Endothelial cell of umbilical vein (primary cell): ENCODE results near the gene UTRN. TPM values are rescaled to one million over a fixed set of nuclear protein-coding genes. Genes with fewer than 3 reads are reported as not detected.

Source experiments
- BruUV-seq: library from RNA; stranded (reverse); fragments of 400-500 nt; replicated peaks from 2 replicates; lab custom pipeline; 2021; lab: Mats Ljungman, UMichigan
- CTCF ChIA-PET: fragments of 300-600, 350-600 bp; sonication (Branson Sonifier 250); formaldehyde crosslinking; loops from one replicate; lab custom pipeline; 2021; ENCODE audit warnings: antibody characterized with exemption, inconsistent platforms; lab: Charles Lee
- POLR2A ChIA-PET: fragments of 300-600, 350-600 bp; sonication (Branson Sonifier 250); formaldehyde crosslinking; loops from one replicate; lab custom pipeline; 2021; ENCODE audit warnings: antibody characterized with exemption, inconsistent platforms; lab: Charles Lee
- DNase-seq: peaks from one replicate; pipeline ENCODE4 v3.0.0-alpha.2; 2011; ENCODE audit warnings: low read depth, low spot score
- FAIRE-seq: peaks from 2 replicates; lab custom pipeline; 2011; peaks lifted over from hg19 to GRCh38; lab: Jason Lieb, UNC
- H2AFZ ChIP-seq: 2 replicates; pipeline ENCODE4 v1.6.0; 2012; ENCODE audit warnings: low read depth, low read length, control low read depth, inconsistent platforms
- H3K27ac ChIP-seq: 2 replicates; pipeline ENCODE4 v1.5.1; 2011; ENCODE audit warnings: low read depth, mild to moderate bottlenecking, control low read depth, low read length, moderate library complexity; ENCODE audit not compliant: insufficient read depth
- H3K27me3 ChIP-seq, 2 experiments: 2 replicates each; pipeline versions ENCODE4 v1.6.0 to v1.6.1; 2011; ENCODE audit warnings: low read length in 2 of 2, mixed read lengths in 1 of 2; ENCODE audit not compliant: control insufficient read depth in 2 of 2, insufficient read depth in 2 of 2
- H3K36me3 ChIP-seq, 2 experiments: 2 replicates in 1 of 2; 3 replicates in 1 of 2; pipeline ENCODE4 v1.5.1; 2011; ENCODE audit warnings: low read length in 2 of 2, mild to moderate bottlenecking in 1 of 2, moderate library complexity in 1 of 2; ENCODE audit not compliant: control insufficient read depth in 2 of 2, insufficient read depth in 2 of 2; ENCODE audit errors: extremely low read depth in 1 of 2
- H3K4me1 ChIP-seq: 3 replicates; pipeline ENCODE4 v1.5.1; 2011; ENCODE audit warnings: mild to moderate bottlenecking, low read length; ENCODE audit not compliant: control insufficient read depth, insufficient read depth; ENCODE audit errors: extremely low read depth
- H3K4me2 ChIP-seq: 2 replicates; pipeline ENCODE4 v1.6.1; 2011; ENCODE audit warnings: low read length, control low read depth, mixed read lengths; ENCODE audit not compliant: insufficient read depth
- H3K4me3 ChIP-seq, 3 experiments: fragments of 200-600 bp in 1 of 3; sonication (generic), shearing (Covaris generic) in 1 of 3; replicated peaks in 1 of 3; 2 replicates each; pipeline ENCODE4 v1.5.1; 2011 to 2016; ENCODE audit warnings: control low read depth in 3 of 3, low read length in 3 of 3, mild to moderate bottlenecking in 2 of 3, inconsistent platforms in 1 of 3, low read depth in 1 of 3, moderate library complexity in 1 of 3; ENCODE audit not compliant: insufficient read depth in 1 of 3
- H3K79me2 ChIP-seq: 2 replicates; pipeline ENCODE4 v1.6.0; 2012; ENCODE audit warnings: low read length, inconsistent platforms; ENCODE audit not compliant: control insufficient read depth, insufficient read depth
- H3K9ac ChIP-seq: replicated peaks from 2 replicates; pipeline ENCODE3; 2011; ENCODE audit warnings: low read length, control low read depth; ENCODE audit not compliant: insufficient read depth; ENCODE audit errors: extremely low read depth
- H3K9me1 ChIP-seq: replicated peaks from 3 replicates; pipeline ENCODE4 v1.6.0; 2011; ENCODE audit warnings: mild to moderate bottlenecking, low read length; ENCODE audit not compliant: control insufficient read depth, insufficient read depth; ENCODE audit errors: extremely low read depth
- H3K9me3 ChIP-seq: replicated peaks from 2 replicates; pipeline ENCODE4 v1.5.1; 2012; ENCODE audit warnings: low read length, inconsistent platforms; ENCODE audit not compliant: control insufficient read depth, insufficient read depth
- H4K20me1 ChIP-seq: replicated peaks from 2 replicates; pipeline ENCODE3; 2011; ENCODE audit warnings: mild to moderate bottlenecking, low read length; ENCODE audit not compliant: control insufficient read depth, insufficient read depth; ENCODE audit errors: extremely low read depth
- CTCF ChIP-seq, 2 donors: IDR thresholded peaks; 1 replicate in 1 of 2; 2 replicates in 1 of 2; pipeline ENCODE4 v1.5.1; 2011; ENCODE audit warnings: low read length in 2 of 2, mild to moderate bottlenecking in 2 of 2, moderate library complexity in 2 of 2, control low read depth in 1 of 2, inconsistent platforms in 1 of 2, low read depth in 1 of 2; ENCODE audit not compliant: insufficient read depth in 1 of 2; ENCODE audit errors: extremely low read depth in 1 of 2
- EZH2 ChIP-seq: IDR thresholded peaks from 2 replicates; pipeline ENCODE4 v1.6.1; 2012; ENCODE audit warnings: borderline replicate concordance, low read depth, mild to moderate bottlenecking, moderate library complexity, low read length, inconsistent platforms; ENCODE audit not compliant: severe bottlenecking
- FOS ChIP-seq: IDR thresholded peaks from 2 replicates; pipeline ENCODE4 v1.6.1; 2011; ENCODE audit warnings: mild to moderate bottlenecking, low read length, moderate library complexity, borderline replicate concordance; ENCODE audit not compliant: insufficient read depth
- GATA2 ChIP-seq: IDR thresholded peaks from 2 replicates; pipeline ENCODE4 v1.7.0; 2011; ENCODE audit warnings: low read depth, mild to moderate bottlenecking, moderate library complexity, mixed read lengths, low read length; ENCODE audit not compliant: insufficient read length, insufficient read depth
- JUN ChIP-seq: IDR thresholded peaks from 2 replicates; pipeline ENCODE4 v1.6.1; 2011; ENCODE audit warnings: borderline replicate concordance, low read depth; ENCODE audit not compliant: insufficient read length, insufficient read depth
- MAX ChIP-seq: IDR thresholded peaks from 2 replicates; pipeline ENCODE4 v1.6.1; 2011; ENCODE audit not compliant: insufficient read depth, insufficient read length
- MYC ChIP-seq: IDR thresholded peaks from one replicate; pipeline ENCODE4 v1.6.1; 2011; ENCODE audit warnings: mild to moderate bottlenecking, low read depth, low read length
- POLR2A ChIP-seq: IDR thresholded peaks from 2 replicates; pipeline ENCODE4 v1.6.1; 2012; ENCODE audit warnings: low read depth, mild to moderate bottlenecking, control low read depth, low read length
- POLR2AphosphoS5 ChIP-seq: IDR thresholded peaks from 2 replicates; pipeline ENCODE4 v1.6.1; 2012; ENCODE audit warnings: low read depth, mild to moderate bottlenecking, control low read depth, low read length, moderate library complexity; ENCODE audit not compliant: insufficient read depth
- dilution Hi-C: fragments of 300-500 bp; cut with MboI; formaldehyde crosslinking; loops from one replicate; pipeline ENCODE4 v1.15.0; 2019; ENCODE audit warnings: low sequenced_read_pairs; ENCODE audit not compliant: extremely low pct_ligation_motif_present
- intact Hi-C: fragments of 100-400 bp; cut with micrococcal nuclease; formaldehyde crosslinking; loops from one replicate; pipeline ENCODE4 v1.10.0; 2022
- polyA plus RNA-seq, 4 experiments: library from polyadenylated mRNA; depleted of rRNA in 3 of 4; stranded (reverse) in 3 of 4; unstranded in 1 of 4; fragments of >200 nt; gene quantifications; 2 replicates each; pipeline versions ENCODE4 v1.2.1 to v1.2.3, GENCODE V29; 2011 to 2012; ENCODE audit warnings: missing spikeins in 1 of 4
- total RNA-seq: library from RNA; stranded (reverse); gene quantifications from 2 replicates; pipeline ENCODE4 v1.2.3, GENCODE V29; 2021

UTRN gene
- total and polyA plus RNA-seq, 2 donors (not counting 3 experiments of a cell fraction or from before 2014, with no cell fraction given) = 37.4 to 224 TPM

GRCh38 chr6:144248003-144248402 lies 37.1 kb upstream of the UTRN start:
- no peaks in the 10 kb centered on the region for H3K79me2 ChIP-seq
- H4K20me1 ChIP-seq = no peaks in the 10 kb centered on the region
- no peaks in the 10 kb centered on the region for H3K9me1 ChIP-seq
- H3K27ac ChIP-seq = no peak overlapping the region
- no peak for TF ChIP-seq MAX
- TF ChIP-seq MYC = no peak
- no peak for TF ChIP-seq JUN
- no peak for TF ChIP-seq GATA2
- TF ChIP-seq POLR2AphosphoS5 = no peak
- TF ChIP-seq CTCF (IDR thresholded peaks at IDR 0.05; ENCODE audit: extremely low read depth in 1 of 2, insufficient read depth in 1 of 2, low read depth in 1 of 2, low read length in 2 of 2) = no peak
- TF ChIP-seq FOS = no peak
- no peak for TF ChIP-seq POLR2A
- no peak for TF ChIP-seq EZH2
- DNase-seq (no peak), FAIRE-seq (no peak)
- H3K4me3 ChIP-seq = no peak overlapping the region
- dilution Hi-C loops = no loop called here
- H3K4me1 ChIP-seq = no peaks in the 10 kb centered on the region
- intact Hi-C loops = no loop called here
- H3K9me3 ChIP-seq = no peaks in the 10 kb centered on the region
- ChIA-PET POLR2A (no interaction called here), CTCF (interaction anchor here (1.1 kb wide), 1 partner anchor 15 kb away, joined by 5 read pairs; no protein-coding TSS in a partner anchor)
- no peak overlapping the region for H3K9ac ChIP-seq
- H3K27me3 ChIP-seq = peaks cover 0 to 3% of the 10 kb centered on the region in 2 experiments
- no peak overlapping the region for H3K4me2 ChIP-seq
- no peak overlapping the region for H2AFZ ChIP-seq
- H3K36me3 ChIP-seq = no peaks in the 10 kb centered on the region
- no TSS peak for BruUV-seq
